SK-N-SH (cell line): Measurements from ENCODE around the gene NCAPH2.

ENCODE experiments used
- CTCF ChIP-seq: fragments of 200-600 bp; sonication (generic); IDR thresholded peaks from 2 replicates; pipeline ENCODE4 v1.6.1; 2017; ENCODE audit warnings: antibody characterized with exemption, mild to moderate bottlenecking, moderate library complexity
- RFX5 ChIP-seq: IDR thresholded peaks from 2 replicates; pipeline ENCODE4 v1.6.1; 2012; ENCODE audit warnings: mild to moderate bottlenecking, improper control_type of control experiment, low read length
- TCF12 ChIP-seq: IDR thresholded peaks from 2 replicates; pipeline ENCODE4 v1.4.0; 2012

- TF ChIP-seq CTCF (no peak), TCF12 (no peak), RFX5 (no peak)
Measured at GRCh38 chr22:50503475-50504145, 4.4 kb upstream of the NCAPH2 start.
